HG03460 (cell line): ENCODE results near the gene TPTE2.
"Not testable (repeated sequence)": the region's sequence is repeated elsewhere in the genome, so short reads cannot be mapped to it uniquely, and the experiment has no call there.

ENCODE experiments used
- ATAC-seq: cut with Tn5 transposase; IDR thresholded peaks from one replicate; pipeline ENCODE4 v1.9.1; 2021; ENCODE audit not compliant: unreplicated experiment

The TPTE2 gene

DNA sequence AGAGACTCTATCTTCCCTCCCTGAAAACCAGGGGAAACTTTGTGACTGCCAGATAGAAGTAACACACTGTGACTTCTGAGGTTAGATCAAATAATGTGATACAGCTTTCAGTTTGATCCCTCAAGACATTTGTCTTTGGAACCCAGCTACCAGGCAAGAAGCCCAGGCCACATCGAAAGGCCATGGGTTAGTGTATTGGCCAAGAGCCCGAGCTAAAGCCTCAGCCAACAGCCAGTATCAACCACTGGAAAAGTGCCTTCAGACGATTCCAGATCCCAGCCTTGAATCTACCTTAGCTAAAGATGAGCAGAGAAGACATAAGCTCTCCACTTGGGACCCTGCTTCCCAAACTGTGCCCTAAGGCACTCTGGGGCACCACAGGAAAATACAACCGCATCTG, 10.9 kb upstream of the TPTE2 start:
- ATAC-seq, result no peak

DNA sequence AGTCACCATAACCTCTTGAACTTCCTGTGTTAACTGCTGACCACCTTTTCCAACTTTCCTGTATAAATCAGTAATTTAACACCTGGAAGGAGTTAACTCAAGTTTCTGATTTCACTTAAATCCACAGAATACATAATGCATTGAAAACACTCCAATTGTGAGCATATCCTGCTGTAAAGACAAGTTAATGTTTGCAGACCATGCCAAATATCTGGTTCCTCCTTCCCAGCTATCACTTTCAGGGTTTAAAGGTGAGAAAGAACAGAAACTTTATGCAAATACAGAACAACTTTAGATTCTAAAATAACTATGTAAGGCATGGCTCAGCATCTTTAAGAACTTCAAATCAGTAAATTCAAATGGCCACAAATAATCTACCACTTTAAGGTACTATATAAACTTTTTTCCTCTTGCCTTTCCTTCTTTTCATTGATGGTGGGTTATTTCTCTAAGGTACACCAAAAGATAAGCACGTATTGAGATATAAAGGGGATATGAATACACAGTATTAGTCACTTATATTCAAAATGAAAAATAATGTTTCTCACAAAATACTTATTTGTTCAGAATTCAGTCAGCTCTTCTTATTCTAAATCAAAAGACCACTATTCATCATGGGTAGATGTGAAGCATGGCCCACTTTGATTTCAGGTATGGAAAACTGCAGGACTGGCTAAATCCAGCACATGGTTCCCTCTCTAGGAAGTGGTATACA, 6.6 kb upstream of the TPTE2 start:
- ATAC-seq, result peak; percentile 54

DNA sequence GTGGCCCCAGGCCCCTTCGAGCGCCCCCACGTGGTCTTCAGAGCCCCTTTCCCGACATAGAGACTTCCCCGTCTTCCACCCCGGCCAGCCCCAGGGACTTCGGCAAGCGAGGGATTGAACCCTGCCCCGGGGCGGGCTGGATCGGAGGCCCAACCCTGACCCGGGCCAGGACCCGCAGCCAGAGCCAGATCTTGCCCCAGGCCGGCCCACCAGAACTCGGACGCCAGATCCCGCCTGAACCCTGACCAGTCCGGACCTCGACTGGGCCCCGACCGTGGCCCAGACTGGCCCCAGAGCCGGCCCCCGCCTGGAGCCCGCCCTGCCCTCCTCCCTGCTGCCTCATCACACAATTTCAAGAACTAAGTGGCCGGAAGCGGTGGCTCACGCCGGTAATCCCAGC, 253 bp upstream of the TPTE2 start:
- ATAC-seq, result no peak

DNA sequence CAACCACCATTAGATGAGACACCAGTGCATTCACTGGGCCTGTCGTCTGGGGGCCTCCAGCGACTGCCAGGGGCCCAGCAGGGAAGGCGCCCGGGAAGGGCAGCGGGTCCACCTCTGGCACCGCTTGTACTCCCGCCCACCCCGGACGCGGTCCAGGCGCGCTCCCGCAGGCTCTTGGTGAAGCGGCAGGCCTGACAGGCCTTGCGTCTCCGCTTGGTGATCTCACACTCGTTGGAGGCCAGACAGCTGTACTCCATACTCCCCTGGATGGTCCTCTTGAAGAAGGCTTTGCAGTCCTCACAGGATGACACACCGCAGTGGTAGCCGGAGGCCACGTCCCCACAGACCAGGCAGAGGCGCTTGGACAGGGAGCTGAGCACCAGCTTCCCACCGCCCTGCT, 660 bp downstream of the TPTE2 start:
- not testable (repeated sequence) for ATAC-seq

DNA sequence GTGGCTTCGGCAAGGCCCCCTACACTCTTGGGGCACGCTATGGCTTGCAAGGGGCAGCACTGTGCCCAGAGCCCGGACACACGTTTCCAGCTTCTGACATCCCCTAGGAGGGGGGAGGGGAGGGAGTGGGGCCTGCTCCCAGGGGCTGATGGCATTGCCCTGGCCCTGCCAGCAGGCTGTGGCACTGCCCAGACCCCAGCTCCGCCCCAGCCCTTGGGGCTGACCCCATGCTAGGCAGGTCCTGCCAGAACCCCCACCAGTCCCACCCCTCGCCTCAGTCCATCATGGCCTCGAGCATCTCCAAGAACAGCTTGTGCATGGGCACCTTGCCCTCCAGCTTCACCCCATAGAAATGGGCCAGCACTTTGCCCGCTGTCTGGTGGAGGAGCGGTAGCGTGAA, 1.6 kb downstream of the TPTE2 start:
- ATAC-seq, result not testable (repeated sequence)

DNA sequence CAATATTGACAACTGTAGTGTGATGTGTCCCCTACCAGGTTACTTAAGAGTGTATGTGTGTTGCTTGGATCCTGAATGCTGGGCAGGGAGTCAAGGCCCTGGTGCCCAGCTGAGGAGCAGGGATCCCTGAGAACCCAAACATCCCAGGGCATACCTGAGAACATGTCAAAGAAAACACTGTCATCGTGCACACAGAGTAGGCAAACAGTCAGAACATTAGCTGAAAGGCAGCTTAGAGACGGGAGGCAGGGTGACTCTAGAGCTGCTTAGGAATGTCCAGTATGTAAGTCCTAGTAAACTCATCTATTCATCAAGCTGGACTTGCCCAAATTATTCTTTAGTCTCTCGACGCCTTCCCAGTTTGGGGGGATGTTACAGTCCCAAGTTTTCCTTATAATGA, 4.0 kb downstream of the TPTE2 start:
- ATAC-seq, result not testable (repeated sequence)

DNA sequence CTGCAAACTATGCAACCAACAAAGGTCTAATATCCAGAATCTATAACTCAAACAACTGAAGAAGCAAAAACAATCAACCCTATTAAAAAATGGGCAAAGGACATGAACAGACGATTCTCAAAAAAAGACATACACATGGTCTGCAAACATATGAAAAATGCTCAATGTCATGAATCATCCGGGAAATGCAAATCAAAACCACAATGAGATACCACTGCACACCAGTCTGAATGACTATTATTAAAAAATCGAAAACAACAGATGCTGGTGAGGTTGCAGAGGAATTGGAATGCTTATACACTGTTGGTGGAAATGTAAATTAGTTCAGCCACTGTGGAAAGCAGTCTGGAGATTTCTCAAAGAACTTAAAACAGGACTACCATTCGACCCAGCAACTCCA, 12.1 kb downstream of the TPTE2 start:
- not testable (repeated sequence) for ATAC-seq

DNA sequence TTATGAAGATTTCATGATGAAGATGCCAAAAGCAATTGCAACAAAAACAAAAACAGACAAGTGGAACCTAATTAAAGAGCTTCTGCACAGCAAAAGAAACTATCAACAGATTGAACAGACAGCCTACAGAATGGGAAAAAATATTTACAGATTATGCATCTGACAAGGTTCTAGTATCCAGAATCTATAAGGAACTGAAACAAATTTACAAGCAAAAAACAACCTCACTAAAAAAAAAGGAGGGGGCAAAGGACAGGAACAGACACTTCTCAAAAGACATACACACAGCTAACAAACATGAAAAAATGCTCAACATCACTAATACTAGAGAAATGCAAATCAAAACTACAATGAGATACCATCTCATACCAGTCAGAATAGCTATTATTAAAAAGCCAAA, 35.7 kb downstream of the TPTE2 start:
- ATAC-seq, result not testable (repeated sequence)

DNA sequence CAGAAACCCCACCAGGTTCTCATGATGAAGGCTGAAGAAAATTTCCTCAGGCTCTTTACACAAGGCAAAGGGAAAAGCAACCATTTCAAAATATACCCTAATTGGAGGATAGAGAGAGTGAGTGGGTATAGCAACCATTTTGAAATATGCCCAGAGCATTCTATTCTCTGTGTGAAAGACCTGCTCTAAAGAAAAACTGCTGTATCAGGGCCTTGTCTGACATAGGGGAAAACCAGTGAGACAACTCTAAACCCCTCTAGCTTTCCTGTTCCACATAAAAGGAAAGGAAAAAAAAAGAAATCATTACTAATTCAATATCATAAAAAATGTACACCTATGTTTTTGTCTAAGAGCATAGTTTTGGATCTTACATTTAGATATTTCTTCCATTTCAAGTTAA, 42.3 kb downstream of the TPTE2 start:
- no peak for ATAC-seq

DNA sequence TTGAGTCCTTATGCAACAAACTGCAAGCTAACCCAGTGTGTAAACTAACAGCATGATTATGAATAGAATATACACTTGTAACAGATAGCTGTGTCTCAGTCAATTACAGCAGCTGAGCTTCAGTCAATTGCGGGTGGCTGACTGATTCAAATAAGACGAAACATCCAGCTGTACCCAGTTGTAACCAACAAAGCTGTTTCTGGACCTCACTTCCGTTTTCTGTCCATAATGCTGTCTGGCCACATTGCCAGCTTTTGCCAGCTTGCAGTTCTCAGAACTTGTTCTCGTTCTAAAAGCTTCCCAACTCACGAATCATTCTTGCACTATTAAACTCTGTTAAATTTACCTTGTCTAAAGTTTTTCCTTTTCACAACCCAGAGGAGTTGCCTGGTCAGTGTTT, 53.7 kb downstream of the TPTE2 start:
- not testable (repeated sequence) for ATAC-seq

DNA sequence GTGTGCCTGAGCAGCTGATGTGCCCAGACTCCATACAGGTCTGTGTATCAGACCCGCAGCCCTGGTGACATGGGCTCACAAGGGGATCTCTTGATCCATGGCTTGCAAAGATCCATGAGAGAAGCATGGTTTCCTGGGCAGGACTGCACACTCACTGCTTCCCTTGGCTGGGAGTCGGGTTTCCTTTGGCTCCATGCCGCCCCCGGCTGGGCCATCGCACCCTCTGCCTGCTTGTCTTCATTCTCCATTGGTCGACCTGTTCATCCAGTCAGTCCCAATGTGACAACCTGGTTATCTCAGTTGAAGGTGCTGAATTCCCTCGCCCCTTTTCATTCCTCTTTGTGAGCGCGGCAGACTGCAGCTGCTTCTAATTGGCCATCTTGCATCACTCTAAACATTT, 101.2 kb downstream of the TPTE2 start:
- not testable (repeated sequence) for ATAC-seq

DNA sequence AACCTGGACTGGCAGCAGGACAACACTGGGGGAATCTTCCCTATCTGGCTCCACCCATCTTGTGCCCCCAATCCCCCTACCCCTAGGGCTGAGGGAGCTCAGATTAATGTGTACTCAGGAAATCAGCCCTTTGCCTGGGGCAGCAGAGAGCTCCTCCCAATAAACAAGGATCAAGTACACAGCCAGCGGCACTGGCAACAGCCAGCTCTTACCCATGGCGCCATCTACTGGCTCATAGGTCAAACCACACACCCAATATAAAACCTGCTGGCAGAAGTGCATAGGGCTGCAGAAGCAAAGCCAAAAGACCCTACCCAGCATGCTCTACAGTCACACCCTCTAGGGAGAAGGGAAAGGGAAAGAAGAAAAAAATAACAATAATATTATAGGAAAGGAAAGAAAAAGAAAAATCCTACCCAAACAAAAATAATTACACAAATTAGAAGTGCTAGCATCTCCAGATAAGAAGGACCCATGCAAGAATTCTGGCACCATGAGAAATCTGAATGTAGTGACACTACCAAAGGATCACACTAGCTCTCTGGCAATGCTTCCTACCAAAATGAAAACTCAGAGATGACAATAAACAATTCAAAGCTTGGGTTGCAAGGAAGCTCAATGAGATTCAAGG, 122.2 kb downstream of the TPTE2 start:
- ATAC-seq, result not testable (repeated sequence)

DNA sequence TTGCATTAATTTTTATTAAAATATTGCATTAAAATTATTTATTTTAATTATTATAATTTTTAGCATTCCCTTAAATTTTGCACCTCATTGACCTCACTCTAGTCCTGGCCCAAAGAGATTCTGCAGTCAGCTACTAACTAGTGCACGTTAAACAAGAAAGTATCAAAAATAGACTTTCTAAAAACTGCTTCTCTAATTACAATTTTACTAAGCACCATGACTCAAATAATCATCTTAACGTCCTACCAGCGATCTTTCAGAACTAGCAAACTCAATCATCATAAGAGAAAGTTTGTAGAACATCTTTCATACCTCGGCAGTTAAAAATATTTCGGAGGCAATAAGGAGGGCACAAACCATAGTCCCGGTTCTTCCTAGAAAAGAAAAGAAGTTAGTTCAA, 123.6 kb downstream of the TPTE2 start:
- not testable (repeated sequence) for ATAC-seq

DNA sequence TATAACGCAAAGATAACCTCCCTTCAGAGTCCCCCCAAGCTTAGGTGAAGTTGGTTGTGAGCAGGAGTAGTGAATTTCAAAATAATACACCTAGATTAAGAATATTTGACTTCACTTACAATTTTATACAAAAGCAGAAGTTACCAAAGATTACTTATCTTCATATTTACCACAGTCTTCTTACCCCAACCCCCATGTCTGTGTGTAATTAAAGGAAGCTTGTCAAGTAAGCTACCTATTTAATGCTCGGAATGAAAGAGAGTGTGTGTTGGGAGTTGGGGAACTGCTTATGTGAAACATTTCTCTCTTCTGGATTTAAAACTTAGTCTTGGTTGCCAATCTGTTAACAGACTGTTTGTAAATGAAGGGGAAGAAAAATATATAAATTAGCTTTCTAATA, 139.1 kb downstream of the TPTE2 start:
- ATAC-seq, result not testable (repeated sequence)

DNA sequence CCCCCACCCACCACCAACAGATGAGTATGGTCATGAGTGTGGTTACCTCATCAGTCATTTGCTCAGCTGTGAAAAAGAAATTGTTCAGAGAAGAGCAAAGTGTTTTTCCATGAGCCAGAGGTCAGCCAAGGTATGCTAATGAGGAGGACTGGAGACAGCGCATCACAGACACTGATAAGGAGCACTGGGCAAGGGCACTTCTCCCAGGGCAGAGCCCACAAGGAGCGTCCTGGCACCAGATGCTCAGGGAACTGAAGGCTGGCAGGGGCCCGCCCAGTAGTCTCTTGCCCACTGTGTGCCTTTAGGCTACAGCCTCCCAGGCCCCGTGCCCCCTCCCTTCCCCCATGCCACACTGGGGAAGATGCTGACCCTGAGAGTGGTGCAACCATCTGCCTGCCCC, 148.8 kb downstream of the TPTE2 start:
- ATAC-seq, result not testable (repeated sequence)

DNA sequence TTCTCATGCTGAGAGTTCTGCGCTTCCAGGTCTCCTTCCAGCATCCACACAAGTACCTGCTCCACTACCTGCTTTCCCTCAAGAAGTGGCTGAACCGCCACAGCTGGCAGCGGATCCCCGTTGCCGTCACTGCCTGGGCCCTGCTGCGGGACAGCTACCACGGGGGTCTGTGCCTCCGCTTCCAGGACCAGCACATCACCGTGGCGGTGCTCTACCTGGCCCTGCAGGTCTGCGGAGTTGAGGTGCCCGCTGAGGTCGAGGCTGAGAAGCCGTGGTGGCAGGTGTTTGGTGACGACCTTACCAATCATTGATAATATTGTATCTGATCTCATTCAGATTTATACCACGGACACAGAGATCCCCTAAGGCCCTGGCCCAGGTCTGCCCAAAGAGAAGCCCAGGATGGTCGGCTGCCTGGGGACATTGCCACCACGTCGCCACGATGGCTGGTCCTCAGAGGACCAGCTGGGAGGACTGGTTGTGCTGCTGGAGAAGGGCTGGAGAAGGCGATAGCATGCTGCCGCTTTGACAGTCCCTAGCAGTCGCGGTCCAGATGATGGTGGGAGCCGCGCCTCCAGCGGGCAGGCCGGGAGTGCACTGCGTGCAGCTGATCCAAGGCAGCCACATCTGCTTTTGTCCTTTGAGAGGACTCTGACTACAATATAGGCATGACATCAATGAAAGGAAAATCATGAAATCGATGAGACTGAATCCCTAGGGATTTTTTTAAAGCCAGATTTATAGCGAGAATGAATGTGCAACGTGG, 178.4 kb downstream of the TPTE2 start:
- not testable (repeated sequence) for ATAC-seq

DNA sequence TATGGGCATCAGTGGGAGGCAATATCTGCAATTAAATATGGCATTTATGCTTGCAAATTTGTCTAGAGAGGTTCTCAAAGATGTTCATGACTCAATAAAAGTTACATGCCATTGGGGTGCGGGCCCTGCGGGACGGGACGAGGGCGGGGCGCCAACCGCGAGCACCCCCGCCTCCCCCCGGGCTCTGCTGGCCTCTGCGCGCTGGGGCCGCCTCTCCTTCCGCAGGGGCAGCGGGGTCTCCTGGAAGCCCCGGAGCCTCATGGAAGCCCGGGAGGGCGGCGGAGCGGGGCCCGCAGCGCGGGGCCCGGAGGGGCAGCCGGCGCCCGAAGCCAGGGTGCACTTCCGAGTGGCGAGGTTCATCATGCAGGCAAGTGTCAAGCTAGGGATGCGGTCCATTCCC, 179.2 kb downstream of the TPTE2 start:
- ATAC-seq, result no peak
